WTC11 (cell line): ENCODE results near the gene C14orf132. TPM values are rescaled to one million over a fixed set of nuclear protein-coding genes. Genes with fewer than 3 reads are reported as not detected.

Experiments
- ATAC-seq: fragments of 200-7000 bp; cut with Tn5 transposase; 2 replicates; pipeline ENCODE4 v1.10.0; 2021; ENCODE audit warnings: mild to moderate bottlenecking, moderate library complexity
- CTCF ChIA-PET: fragments of 300-600 bp; sonication (Branson Sonifier 250); formaldehyde crosslinking; loops from one replicate; lab custom pipeline; 2021; ENCODE audit warnings: antibody characterized with exemption; lab: Charles Lee
- POLR2A ChIA-PET: fragments of 350-600 bp; sonication (Branson Sonifier 250); formaldehyde crosslinking; loops from one replicate; lab custom pipeline; 2021; ENCODE audit warnings: antibody characterized with exemption; lab: Charles Lee
- DNase-seq: peaks from one replicate; pipeline ENCODE4 v3.0.0; 2021; ENCODE audit warnings: low spot score
- H3K27ac Mint-ChIP-seq: 2 replicates; pipeline ENCODE4 v1.8.0; 2021; ENCODE audit warnings: mixed read lengths
- H3K27me3 Mint-ChIP-seq: 2 replicates; pipeline ENCODE4 v1.8.0; 2021; ENCODE audit warnings: low read depth, mild to moderate bottlenecking, moderate library complexity, mixed read lengths
- H3K36me3 Mint-ChIP-seq: 2 replicates; pipeline ENCODE4 v1.8.0; 2021; ENCODE audit warnings: mixed read lengths
- H3K4me1 Mint-ChIP-seq: 2 replicates; pipeline ENCODE4 v1.8.0; 2022; ENCODE audit warnings: mixed read lengths
- H3K4me3 Mint-ChIP-seq: 2 replicates; pipeline ENCODE4 v1.8.0; 2021; ENCODE audit warnings: mild to moderate bottlenecking, moderate library complexity, mixed read lengths
- H3K9me3 Mint-ChIP-seq: 2 replicates; pipeline ENCODE4 v1.8.0; 2021; ENCODE audit warnings: mixed read lengths
- AFF4 ChIP-seq: sonication (generic); formaldehyde crosslinking; IDR thresholded peaks from 2 replicates; pipeline ENCODE4 v1.8.1; 2023; ENCODE audit warnings: mild to moderate bottlenecking, missing genetic modification reagents, borderline replicate concordance
- ATF3 ChIP-seq: sonication (generic); formaldehyde crosslinking; conservative IDR thresholded peaks from 2 replicates; pipeline ENCODE4 v1.8.1; 2022; ENCODE audit warnings: mild to moderate bottlenecking, missing genetic modification reagents
- CBFB ChIP-seq: sonication (generic); formaldehyde crosslinking; IDR thresholded peaks from 2 replicates; pipeline ENCODE4 v1.8.1; 2022; ENCODE audit warnings: mild to moderate bottlenecking, low read depth, missing genetic modification reagents
- CREB1 ChIP-seq: sonication (generic); formaldehyde crosslinking; IDR thresholded peaks from 2 replicates; pipeline ENCODE4 v1.8.0; 2023; ENCODE audit warnings: mild to moderate bottlenecking, missing genetic modification reagents
- CREM ChIP-seq: sonication (generic); formaldehyde crosslinking; IDR thresholded peaks from 2 replicates; pipeline ENCODE4 v1.8.1; 2022; ENCODE audit warnings: mild to moderate bottlenecking, missing genetic modification reagents, moderate library complexity
- ELF4 ChIP-seq: sonication (generic); formaldehyde crosslinking; IDR thresholded peaks from 2 replicates; pipeline ENCODE4 v1.8.1; 2022; ENCODE audit warnings: low read depth, mild to moderate bottlenecking, moderate library complexity, missing genetic modification reagents
- FOXJ3 ChIP-seq: sonication (generic); formaldehyde crosslinking; IDR thresholded peaks from 2 replicates; pipeline ENCODE4 v1.9.0; 2021; ENCODE audit warnings: missing genetic modification reagents, mild to moderate bottlenecking, borderline replicate concordance
- FOXP4 ChIP-seq: sonication (generic); formaldehyde crosslinking; IDR thresholded peaks from 2 replicates; pipeline ENCODE4 v1.8.0; 2022; ENCODE audit warnings: mild to moderate bottlenecking, missing genetic modification reagents
- MYBL2 ChIP-seq: sonication (generic); formaldehyde crosslinking; IDR thresholded peaks from 2 replicates; pipeline ENCODE4 v1.8.1; 2023; ENCODE audit warnings: mild to moderate bottlenecking, moderate library complexity, missing genetic modification reagents
- NR2C2 ChIP-seq: sonication (generic); formaldehyde crosslinking; IDR thresholded peaks from 2 replicates; pipeline ENCODE4 v1.8.0; 2022; ENCODE audit warnings: mild to moderate bottlenecking, missing genetic modification reagents
- PREB ChIP-seq: sonication (generic); formaldehyde crosslinking; IDR thresholded peaks from 2 replicates; pipeline ENCODE4 v1.8.1; 2022; ENCODE audit warnings: mild to moderate bottlenecking, missing genetic modification reagents, moderate library complexity, borderline replicate concordance
- PRRX2 ChIP-seq: fragments of 250-450 bp; sonication (Bioruptor Pico); IDR thresholded peaks from 2 replicates; pipeline ENCODE4 v1.8.0; 2021; ENCODE audit warnings: mild to moderate bottlenecking
- SMAD3 ChIP-seq: sonication (generic); formaldehyde crosslinking; IDR thresholded peaks from 2 replicates; pipeline ENCODE4 v1.8.0; 2022; ENCODE audit warnings: missing genetic modification reagents, mild to moderate bottlenecking, borderline replicate concordance
- SMAD4 ChIP-seq: sonication (generic); formaldehyde crosslinking; IDR thresholded peaks from 2 replicates; pipeline ENCODE4 v1.8.0; 2022; ENCODE audit warnings: mild to moderate bottlenecking, missing genetic modification reagents
- TEAD1 ChIP-seq: sonication (generic); formaldehyde crosslinking; IDR thresholded peaks from 2 replicates; pipeline ENCODE4 v1.8.0; 2022; ENCODE audit warnings: mild to moderate bottlenecking, missing genetic modification reagents
- ZNF232 ChIP-seq: sonication (generic); formaldehyde crosslinking; IDR thresholded peaks from 2 replicates; pipeline ENCODE4 v1.8.0; 2022; ENCODE audit warnings: mild to moderate bottlenecking, missing genetic modification reagents
- ZNF396 ChIP-seq: fragments of 250-450 bp; sonication (Bioruptor Pico); IDR thresholded peaks from 2 replicates; pipeline ENCODE4 v1.8.0; 2021; ENCODE audit warnings: mild to moderate bottlenecking, moderate library complexity, borderline replicate concordance
- ZSCAN18 ChIP-seq: fragments of 250-450 bp; sonication (Bioruptor Pico); IDR thresholded peaks from 2 replicates; pipeline ENCODE4 v2.1.2; 2022; ENCODE audit warnings: mild to moderate bottlenecking, moderate library complexity
- total RNA-seq: library from RNA; stranded (reverse); gene quantifications from 3 replicates; pipeline ENCODE4 v1.2.3, GENCODE V29; 2021
- TF ChIP-seq, protein P1 (sequence below): sonication (generic); formaldehyde crosslinking; IDR thresholded peaks from 2 replicates; pipeline ENCODE4 v1.8.1; 2022; ENCODE audit warnings: low read depth, mild to moderate bottlenecking, moderate library complexity, missing genetic modification reagents, borderline replicate concordance
- TF ChIP-seq, protein P2 (sequence below): sonication (generic); formaldehyde crosslinking; IDR thresholded peaks from 2 replicates; pipeline ENCODE4 v1.8.1; 2022; ENCODE audit warnings: low read depth, missing genetic modification reagents, borderline replicate concordance

C14orf132 gene
- total RNA-seq, 1 experiment from 2014 or later, result 14.1 TPM

DNA sequence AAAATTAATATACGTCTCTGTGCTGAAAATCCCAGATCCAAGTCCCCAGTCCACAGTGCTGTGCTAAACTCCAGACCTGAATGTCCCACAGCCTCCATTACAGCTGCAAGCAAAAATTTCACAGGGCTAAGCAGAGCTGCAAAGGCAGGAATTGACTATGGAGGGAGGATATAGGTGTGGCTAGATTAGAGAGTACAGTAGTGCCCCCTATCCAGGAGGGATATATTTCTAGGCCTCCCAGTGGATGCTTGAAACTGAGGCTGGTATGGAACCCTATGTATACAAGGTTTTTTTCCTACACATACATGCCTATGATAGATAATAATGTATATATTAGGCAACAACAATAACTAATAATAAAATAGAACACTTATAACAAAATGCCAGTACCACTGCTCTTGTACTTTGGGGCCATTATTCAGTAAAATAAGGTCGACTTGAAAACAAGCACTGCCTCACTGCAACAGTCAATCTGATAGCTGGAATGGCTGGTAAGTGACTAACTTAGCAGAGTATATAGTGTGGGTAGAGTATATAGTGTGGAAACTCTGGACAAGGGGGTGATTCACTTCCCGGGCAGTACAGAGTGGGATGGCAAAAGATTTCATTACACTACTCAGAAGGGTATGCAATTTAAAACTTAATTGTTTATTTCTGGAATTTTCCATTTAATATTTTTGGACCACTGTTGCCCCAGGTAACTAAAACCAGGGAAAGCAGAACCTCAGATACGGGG lies 82.7 kb downstream of the C14orf132 start (continued):
- no peak for TF ChIP-seq AFF4 (CRISPR knock-in tag)

- peaks cover 8% of the 10 kb centered on the region for H3K9me3 Mint-ChIP-seq
- no peaks in the 10 kb centered on the region for H3K4me1 Mint-ChIP-seq
- H3K36me3 Mint-ChIP-seq, result no peaks in the 10 kb centered on the region
- DNase-seq (no peak), ATAC-seq (no peak)
- TF ChIP-seq CREB1 (CRISPR knock-in tag) (no peak), ZSCAN18 (no peak)
- H3K4me3 Mint-ChIP-seq, result no peak overlapping the region
- ChIA-PET POLR2A (no interaction called here), CTCF (interaction anchor here (1.9 kb wide), 1 partner anchor 22 kb away, joined by 9 read pairs; no protein-coding TSS in a partner anchor)
- no peak overlapping the region for H3K27ac Mint-ChIP-seq
- H3K27me3 Mint-ChIP-seq, result peaks cover 21% of the 10 kb centered on the region
Measured at GRCh38 chr14:96122496-96122895, 83.3 kb downstream of the C14orf132 start.

- no peak for TF ChIP-seq NR2C2 (CRISPR knock-in tag)
- TF ChIP-seq TEAD1, result no peak
- TF ChIP-seq ZNF396 (CRISPR knock-in tag), result no peak
- TF ChIP-seq ZNF232 (CRISPR knock-in tag), result no peak
- TF ChIP-seq ATF3 (CRISPR knock-in tag), result no peak
- TF ChIP-seq, protein P1, sequence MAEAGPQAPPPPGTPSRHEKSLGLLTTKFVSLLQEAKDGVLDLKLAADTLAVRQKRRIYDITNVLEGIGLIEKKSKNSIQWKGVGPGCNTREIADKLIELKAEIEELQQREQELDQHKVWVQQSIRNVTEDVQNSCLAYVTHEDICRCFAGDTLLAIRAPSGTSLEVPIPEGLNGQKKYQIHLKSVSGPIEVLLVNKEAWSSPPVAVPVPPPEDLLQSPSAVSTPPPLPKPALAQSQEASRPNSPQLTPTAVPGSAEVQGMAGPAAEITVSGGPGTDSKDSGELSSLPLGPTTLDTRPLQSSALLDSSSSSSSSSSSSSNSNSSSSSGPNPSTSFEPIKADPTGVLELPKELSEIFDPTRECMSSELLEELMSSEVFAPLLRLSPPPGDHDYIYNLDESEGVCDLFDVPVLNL (CRISPR knock-in tag), result no peak
- TF ChIP-seq SMAD3 (CRISPR knock-in tag), result no peak
- no peak for TF ChIP-seq PREB
- no peak for TF ChIP-seq PRRX2
- no peak for TF ChIP-seq SMAD4 (CRISPR knock-in tag)
- TF ChIP-seq MYBL2 (CRISPR knock-in tag), result no peak
- no peak for TF ChIP-seq ELF4 (CRISPR knock-in tag)
- TF ChIP-seq CBFB, result no peak
- TF ChIP-seq CREM (CRISPR knock-in tag), result no peak
- no peak for TF ChIP-seq FOXP4 (CRISPR knock-in tag)
- TF ChIP-seq, protein P2, sequence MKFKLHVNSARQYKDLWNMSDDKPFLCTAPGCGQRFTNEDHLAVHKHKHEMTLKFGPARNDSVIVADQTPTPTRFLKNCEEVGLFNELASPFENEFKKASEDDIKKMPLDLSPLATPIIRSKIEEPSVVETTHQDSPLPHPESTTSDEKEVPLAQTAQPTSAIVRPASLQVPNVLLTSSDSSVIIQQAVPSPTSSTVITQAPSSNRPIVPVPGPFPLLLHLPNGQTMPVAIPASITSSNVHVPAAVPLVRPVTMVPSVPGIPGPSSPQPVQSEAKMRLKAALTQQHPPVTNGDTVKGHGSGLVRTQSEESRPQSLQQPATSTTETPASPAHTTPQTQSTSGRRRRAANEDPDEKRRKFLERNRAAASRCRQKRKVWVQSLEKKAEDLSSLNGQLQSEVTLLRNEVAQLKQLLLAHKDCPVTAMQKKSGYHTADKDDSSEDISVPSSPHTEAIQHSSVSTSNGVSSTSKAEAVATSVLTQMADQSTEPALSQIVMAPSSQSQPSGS (CRISPR knock-in tag), result no peak
- no peak for TF ChIP-seq FOXJ3 (CRISPR knock-in tag)
- Mint-ChIP-seq H3K4me3 (no peak overlapping the region), H3K27me3 (peaks cover 49% of the 10 kb centered on the region), H3K9me3 (no peaks in the 10 kb centered on the region), H3K36me3 (no peaks in the 10 kb centered on the region), H3K4me1 (no peaks in the 10 kb centered on the region), H3K27ac (no peak overlapping the region)
- no peak for ATAC-seq
- CTCF ChIA-PET, result interaction anchor here (1.7 to 2.7 kb wide), 2 partner anchors 25 to 27 kb away, joined by 4 to 8 read pairs; no protein-coding TSS in a partner anchor
- POLR2A ChIA-PET, result interaction anchor here (0.9 kb wide), 1 partner anchor 12 kb away, joined by 3 read pairs; no protein-coding TSS in a partner anchor
- DNase-seq, result no peak
Measured at GRCh38 chr14:96125536-96125935, 86.4 kb downstream of the C14orf132 start.
